GM19452 (cell line): ENCODE results near the gene LRRC40.
A peak's percentile ranks its signal among the peaks of the same experiment; 100 is the strongest.
"Not testable (repeated sequence)": the region's sequence is repeated elsewhere in the genome, so short reads cannot be mapped to it uniquely, and the experiment has no call there.

Experiments used
- ATAC-seq: cut with Tn5 transposase; IDR thresholded peaks from one replicate; pipeline ENCODE4 v1.9.1; 2021; ENCODE audit not compliant: unreplicated experiment

LRRC40 gene

GRCh38 chr1:70204139-70204538 lies 1.2 kb downstream of the LRRC40 start:
- no peak for ATAC-seq

DNA sequence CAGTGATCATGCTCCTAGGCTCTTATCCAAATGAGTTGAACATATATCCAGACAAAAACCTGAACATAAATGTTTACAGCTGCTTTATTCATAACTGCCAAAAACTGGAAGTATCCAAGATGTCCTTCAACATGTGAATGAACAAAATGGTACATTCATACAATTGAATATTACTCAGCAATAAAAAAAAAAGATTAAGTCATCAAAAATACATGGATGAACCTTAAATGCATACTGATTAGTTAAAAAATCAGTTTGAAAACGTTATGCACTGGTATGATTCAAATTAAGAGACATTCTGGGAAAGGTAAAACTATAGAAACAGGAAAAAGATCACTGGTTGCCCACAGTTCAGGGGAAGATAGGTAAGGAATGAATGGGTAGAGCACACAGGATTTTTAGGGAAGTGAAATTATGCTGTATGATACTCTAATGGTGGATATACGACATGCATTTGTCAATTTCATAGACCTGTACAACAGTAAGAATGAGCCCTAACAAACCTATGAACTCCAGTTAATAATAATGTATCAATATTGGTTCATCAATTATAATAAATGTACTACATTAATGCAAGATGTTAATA lies 3.1 kb downstream of the LRRC40 start:
- ATAC-seq = no peak

GRCh38 chr1:70200065-70200464 lies 5.3 kb downstream of the LRRC40 start:
- no peak for ATAC-seq

DNA sequence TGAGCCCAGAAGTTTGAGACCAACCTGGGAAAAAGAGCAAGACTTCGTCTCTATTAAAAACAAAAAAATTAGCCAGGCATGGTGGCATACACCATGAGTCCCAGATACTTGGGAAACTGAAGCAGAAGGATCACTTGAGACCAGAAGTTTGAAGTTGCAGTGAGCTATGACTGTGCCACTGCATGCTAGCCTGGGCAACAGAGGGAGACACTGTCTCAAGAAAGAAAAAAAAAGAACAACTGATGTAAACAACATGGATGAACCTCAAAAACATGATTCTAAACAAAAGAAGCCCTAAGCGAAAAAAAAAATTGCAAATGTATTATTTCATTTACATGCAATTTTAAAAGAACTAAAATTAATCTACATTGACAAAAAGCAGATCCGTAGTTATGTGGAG lies 9.0 kb downstream of the LRRC40 start:
- no peak for ATAC-seq

DNA sequence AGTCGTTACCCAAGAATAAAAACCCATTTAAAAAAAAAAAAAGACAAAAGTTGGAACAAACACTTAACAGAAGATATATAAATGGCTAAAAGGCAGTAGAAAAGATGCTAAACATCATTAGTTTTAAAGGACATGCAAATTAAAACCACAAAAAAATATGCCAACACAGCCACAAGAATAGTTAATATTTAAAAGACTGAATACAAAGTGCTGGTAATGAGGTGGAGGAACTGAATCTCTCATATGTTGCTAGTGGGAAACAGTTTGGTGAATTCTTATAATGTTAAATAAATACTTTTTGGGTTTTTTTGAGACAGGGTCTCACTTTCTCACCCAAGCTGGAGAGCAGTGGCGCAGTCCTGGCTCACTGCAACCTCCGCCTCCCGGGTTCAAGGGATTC lies 10.0 kb downstream of the LRRC40 start:
- ATAC-seq = peak; percentile 91

DNA sequence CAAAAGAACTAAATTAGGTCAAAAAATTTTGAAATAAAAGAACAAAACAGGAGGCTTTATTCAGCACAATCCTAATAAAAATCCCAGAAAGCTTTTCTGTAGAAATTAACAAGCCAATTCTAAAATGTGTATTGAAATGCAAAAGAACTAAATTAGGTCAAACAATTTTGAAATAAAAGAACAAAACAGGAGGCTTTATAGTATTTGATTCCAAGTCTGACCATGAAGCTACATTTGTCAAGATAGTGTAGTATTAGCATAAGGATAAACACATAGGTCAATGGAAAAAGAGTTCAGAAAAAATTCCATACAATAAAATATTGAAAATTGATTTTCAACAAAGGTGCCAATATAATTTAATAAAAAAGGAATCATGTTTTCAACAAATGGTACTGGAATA lies 10.8 kb downstream of the LRRC40 start:
- ATAC-seq = no peak

- not testable (repeated sequence) for ATAC-seq
Observed at GRCh38 chr1:70192446-70192845, 12.9 kb downstream of the LRRC40 start.

DNA sequence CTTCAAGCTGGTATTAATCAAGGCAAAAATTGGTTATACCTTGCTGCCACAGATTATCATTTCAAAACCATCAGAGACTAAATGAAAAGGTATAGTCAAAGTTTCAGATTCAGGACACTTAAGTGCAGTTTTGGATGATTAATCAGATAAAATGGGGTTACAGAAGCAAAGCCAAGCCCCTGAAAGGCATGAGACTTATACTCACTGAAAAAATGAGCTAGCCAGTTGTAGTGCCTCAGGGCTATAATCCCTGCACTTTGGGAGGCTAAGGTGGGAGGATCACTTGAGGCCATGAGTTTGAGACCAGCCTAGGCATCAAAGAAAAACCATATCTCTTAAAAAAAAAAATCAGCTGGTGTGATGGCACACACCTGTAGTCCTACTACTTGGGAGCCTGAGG lies 15.2 kb downstream of the LRRC40 start:
- ATAC-seq = no peak

DNA sequence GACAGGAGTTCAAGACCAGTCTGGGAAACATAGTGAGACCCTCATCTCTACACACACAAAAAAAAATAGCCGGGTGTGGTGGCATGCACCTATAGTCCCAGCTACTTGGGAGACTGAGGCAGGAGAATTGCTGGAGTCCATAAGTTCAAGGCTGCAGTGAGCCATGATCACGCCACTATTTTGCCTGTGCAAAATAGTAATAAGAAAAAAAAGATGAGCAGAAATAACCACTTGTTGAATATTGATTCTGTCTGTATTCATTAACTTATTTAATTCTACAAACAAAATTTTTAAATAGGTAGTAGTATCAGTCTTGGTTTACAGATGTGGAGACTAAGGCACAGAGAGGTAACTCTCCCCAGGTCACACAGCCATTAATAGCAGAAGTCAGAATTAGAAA lies 16.9 kb downstream of the LRRC40 start:
- ATAC-seq = no peak

GRCh38 chr1:70185181-70185580 lies 20.2 kb downstream of the LRRC40 start:
- ATAC-seq = not testable (repeated sequence)

DNA sequence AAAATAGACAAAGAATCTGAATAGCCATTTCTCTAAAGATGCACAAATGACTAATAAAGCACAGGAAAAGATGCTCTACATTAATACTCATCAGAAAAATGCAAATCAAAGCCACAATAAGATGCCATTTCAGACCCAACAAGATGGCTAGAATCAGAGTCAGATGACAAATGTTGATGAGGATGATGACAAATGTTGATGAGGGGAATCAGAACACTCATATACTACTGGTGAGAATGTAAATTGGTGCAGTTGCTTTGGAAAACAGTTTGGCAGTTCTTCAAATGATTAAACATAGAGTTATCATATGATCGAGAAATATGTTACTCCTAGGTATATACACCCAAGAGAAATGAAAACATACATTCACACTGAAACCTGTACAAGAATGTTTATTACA lies 33.9 kb downstream of the LRRC40 start:
- ATAC-seq = no peak

DNA sequence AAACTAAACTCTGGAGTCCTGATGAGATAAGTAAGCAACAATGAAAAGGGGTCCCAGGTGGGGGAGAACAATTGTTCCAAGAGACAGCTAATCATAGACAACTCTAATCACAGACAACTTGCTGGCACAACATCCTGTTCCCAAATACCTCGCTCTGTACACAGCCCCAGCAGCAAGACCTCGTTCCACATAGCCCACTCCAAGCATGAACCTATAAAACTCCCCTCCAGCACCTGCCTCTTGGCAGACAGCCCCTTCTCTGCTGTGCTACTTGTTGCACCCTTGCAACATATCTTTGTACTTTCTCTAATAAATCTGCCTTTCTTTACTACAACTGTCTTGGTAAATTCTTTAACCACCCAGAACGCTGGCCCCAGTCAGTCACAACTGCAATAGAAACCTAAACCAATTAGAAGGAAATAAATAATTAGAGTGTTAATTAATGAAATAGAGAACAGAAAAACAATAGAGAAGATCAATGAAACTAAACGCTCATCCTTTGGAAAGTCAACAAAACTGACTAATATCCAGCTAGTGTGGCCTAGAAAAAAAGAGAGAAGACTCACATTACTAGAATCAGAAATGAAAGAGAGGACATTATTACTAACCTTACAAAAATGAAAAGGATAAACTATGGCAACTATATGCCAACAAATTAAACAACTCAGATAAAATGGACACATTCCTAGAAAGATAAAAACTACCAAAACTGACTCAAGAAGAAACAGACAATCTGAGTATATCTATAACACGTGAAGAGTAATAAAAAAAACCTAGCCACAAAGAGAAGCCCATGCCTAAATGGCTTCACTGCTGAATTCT lies 36.1 kb downstream of the LRRC40 start:
- no peak for ATAC-seq

DNA sequence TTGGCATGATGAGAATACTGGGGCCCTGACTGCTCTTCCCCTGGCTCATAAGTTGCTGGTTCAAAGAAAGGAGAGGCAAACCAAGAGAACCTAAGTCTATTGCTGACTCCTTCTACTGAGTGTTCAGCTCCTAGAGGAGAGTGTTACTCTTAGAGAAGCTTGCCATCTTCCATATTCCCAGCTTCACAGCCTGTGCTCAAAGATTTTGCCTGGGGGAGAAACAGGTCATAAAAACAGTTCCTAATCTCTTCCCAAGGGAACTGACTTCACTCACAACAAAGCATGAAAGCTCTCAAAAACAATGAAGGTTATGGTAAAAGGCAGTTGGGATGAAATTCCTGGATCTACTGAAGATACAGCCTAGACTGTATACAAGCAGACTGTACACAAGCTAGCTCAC lies 37.1 kb downstream of the LRRC40 start:
- ATAC-seq = no peak

GRCh38 chr1:70164350-70164749 lies 41.0 kb downstream of the LRRC40 start:
- ATAC-seq = no peak

- ATAC-seq = no peak
Observed at GRCh38 chr1:70156529-70157120, 48.8 kb downstream of the LRRC40 start.

DNA sequence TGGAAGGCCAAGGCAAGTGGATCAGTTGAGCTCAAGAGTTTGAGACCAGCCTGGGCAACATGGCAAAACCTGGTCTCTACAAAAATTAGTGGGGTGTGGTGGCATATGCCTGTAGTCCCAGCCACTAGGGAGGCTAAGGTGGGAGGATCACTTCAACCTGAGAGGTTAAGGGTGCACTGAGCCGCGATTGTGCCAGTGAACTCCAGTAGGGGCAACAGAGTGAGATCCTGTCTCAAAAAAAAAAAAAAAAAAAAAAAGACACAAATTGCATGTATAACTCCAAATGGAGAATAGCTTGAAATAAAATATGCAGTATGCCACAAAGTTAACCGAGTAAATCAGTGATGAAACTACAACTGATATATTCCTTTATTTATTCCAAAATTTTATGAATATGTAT lies 51.6 kb downstream of the LRRC40 start:
- ATAC-seq = no peak

DNA sequence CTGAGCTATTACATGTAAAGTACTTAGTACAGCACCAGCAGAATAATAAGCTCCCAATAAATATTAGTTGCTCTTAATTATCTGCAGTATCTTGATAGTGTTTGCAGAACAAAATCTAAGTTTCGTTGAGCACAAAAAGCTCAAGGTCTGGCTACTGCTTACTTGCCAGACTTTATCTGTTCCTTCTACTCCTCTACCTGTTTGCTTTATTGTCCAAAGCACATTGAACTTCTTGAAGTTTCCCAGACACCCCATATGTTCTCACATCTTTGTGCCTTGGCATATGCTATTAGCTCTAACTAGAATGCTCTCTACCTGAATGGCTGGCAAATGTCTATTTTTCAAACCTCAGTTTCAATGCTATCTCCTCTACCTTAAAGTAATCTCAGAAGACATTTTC lies 54.9 kb downstream of the LRRC40 start:
- no peak for ATAC-seq

- no peak for ATAC-seq
Observed at GRCh38 chr1:70146488-70146887, 58.9 kb downstream of the LRRC40 start.

DNA sequence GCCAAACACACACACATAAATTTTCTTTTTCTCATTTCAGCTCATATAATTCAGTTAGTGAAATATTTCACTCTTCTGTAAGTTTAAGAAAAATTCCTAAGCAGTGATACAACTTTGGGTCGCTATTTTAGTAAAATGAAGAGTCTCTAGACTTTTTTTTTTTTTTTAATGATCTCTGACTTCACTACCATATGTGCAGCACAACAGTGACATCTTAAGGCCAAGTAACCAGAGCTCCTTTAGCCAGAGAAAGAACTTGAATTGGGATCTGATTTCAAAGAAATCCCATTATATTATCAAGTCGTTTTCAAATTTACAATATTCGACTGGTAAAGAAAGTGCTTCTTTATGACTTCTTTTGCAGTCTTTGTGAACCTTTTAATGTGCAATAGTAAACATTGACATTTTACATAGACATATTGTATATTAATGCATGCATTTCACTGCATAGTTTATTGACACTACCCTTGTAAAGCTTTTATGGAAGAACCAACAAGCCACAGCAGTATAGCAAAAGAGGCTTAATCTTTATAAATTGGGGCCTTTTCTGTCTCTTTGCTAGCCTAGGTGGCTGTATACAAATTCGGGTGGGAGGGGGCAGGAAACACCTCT lies 62.2 kb downstream of the LRRC40 start:
- ATAC-seq = no peak

DNA sequence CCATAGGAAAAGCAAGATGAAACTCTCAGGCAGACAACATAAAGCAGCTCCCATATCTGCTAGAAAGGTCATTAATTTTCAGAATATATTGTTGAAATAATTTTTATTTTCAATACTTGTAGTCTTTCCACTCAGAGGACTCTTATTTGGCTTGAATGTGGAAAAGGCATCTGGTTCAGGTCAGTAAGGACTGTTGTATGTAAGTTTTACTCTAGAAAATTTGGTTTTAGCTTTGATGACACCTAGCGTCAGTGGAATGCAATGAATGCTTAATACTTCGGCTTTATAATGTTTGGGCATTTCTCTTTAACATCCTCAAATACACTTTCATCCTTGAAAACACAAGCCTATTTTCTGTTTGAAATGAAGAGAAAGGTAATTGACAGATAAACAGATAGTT lies 63.3 kb downstream of the LRRC40 start:
- no peak for ATAC-seq

DNA sequence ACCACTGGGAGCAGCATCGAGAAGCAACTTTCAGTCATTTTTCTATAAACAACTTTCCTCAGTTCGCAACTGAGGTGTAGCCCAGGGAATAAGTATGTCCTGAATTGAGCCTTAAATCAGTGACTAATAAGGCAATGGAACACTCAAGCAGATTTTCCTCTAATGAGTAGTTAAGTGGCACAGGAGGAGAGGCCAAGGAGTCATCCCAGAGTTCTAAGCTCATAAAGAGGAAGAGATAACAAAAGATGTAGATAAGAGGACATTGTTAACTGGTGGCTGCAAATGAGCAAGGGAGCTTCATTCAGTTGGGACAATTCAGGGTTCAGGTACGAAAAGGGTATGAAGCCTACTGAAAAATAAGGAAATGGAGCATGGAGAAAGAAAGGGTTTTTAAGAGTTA lies 64.5 kb downstream of the LRRC40 start:
- no peak for ATAC-seq

GRCh38 chr1:70140343-70140742 lies 65.0 kb downstream of the LRRC40 start:
- no peak for ATAC-seq
